GM21381 (cell line): ENCODE measurements around the gene OLR1.
"Not testable (repeated sequence)": the region's sequence is repeated elsewhere in the genome, so short reads cannot be mapped to it uniquely, and the experiment has no call there.

ENCODE experiments used
- ATAC-seq: cut with Tn5 transposase; IDR thresholded peaks from one replicate; pipeline ENCODE4 v1.9.1; 2021; ENCODE audit warnings: mild to moderate bottlenecking, moderate library complexity; ENCODE audit not compliant: unreplicated experiment

OLR1 gene

DNA sequence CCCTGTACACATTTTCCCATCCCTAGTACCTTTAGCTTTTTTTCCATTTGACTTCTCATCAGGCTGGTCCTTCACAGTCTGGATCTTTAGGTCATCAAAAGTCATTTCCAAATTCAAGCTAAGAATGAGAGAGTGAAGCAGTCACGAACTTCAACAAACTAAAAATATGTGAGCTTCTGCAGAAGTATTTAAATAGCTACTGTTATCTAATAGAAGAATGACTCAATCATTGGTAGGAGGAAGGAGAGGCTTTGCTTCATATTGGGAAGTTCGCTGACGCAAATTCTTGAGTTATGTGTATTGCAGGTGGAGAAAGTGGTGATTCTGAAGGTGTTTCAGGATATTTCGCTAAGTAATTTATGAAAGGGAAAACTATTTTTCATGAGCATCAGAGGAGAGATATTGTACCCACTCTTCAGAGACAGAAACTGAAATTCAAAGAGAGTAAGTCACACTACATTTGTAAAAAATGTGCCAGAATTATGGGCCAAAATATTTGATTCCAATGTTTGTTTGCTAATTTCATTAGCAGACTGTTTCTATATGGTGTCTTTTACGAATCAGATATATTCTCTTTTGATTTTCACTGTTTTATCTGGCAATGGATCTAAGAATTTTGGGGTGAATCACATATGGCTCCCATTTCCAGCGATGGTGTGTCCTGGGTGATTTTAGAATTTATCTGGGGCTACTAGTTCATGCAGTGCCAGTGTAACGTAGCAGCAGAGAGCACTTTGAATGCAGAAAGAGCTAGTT is at the start of gene OLR1:
TSS of gene OLR1 (minus strand) at position 160 of the 756 bp plus-strand sequence. CDS start at position 105, 55 bp downstream.
- ATAC-seq = no peak

DNA sequence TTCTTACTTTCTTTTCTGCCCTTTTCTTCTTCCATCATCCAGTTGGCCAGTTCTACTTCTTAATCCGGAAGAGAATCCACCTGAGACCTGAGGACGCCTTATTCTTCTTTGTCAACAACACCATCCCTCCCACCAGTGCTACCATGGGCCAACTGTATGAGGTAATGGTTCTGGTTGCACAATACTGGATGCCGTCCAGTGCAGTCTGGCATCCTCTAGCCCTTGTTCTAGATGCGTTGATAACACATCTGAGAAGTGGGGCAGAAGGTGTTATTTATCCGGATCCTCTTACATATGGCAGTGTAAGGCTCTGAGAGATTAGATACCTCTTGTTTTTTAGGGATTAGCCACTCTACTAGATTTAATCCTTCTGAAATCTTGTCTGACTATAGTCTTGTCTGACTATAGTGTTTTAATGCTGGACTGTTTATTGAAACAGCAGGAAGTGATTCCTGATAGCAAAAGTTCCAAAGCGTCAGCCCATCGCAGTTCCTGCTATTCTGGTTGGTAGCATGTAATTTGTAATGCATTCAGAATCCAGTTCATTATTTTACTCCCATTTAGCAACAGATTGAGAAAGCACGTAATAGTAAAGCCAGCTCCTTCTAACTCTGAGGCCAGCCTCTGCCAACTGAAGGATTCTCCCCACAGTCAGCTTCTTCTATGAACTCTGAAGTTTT is 48.6 kb upstream of the OLR1 start:
- no peak for ATAC-seq

DNA sequence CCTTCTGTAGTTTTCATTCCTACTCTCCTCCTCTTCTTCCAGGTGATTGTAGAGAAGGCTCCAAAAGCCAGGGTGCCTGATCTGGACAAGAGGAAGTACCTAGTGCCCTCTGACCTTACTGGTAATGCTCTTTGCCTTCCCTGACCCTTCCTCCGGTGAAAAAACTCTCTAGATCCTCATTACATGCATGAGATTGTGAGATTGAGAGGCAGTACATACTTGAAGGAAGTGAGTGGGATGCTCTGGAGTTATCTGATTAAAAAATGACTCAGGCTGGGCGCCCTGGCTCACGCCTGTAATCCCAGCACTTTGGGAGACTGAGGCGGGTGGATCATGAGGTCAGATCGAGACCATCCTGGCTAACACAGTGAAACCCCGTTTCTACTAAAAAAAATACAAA is 46.1 kb upstream of the OLR1 start:
- ATAC-seq = no peak

GRCh38 chr12:10215946-10216345 is 44.0 kb upstream of the OLR1 start:
- ATAC-seq = not testable (repeated sequence)

GRCh38 chr12:10215436-10215835 is 43.5 kb upstream of the OLR1 start:
- no peak for ATAC-seq

GRCh38 chr12:10214895-10215267 is 42.9 kb upstream of the OLR1 start:
- no peak for ATAC-seq

DNA sequence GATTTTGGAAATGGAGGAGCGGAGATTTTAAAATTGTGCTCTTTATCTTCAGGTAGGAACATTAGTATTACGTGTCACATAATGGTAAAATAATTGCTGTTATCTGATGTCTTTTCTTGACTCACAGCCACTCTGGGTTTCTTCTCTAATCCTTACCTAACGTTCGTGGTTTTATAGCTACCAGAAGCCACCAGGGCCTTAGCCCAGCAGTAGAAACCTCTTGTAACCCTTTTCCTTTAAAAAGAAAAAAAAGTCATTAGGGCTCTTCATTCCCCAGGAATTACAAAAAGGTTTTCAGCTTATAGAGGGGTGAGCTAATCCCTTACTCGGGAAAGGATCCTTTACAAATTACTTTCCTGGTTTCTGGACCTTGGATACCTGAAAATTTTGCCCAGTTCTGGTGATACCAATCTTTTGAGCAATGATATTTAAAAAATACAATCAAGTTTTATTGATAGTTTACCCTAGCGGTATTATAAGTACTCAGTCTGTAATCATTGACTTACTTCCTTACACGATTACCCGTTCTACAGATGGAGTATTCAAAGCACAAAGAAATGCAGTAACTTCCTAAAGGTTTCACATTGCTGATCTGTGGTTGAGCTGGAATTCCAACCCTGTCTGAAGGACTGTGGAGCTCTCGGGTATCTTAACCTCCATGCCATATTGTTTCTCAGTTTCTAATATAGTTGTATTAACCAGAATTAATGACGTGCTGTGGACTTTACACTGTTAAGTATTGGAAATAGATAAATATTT is 42.4 kb upstream of the OLR1 start:
- no peak for ATAC-seq

- ATAC-seq = peak; percentile 33
Observed at GRCh38 chr12:10213168-10214135, 41.5 kb upstream of the OLR1 start.

DNA sequence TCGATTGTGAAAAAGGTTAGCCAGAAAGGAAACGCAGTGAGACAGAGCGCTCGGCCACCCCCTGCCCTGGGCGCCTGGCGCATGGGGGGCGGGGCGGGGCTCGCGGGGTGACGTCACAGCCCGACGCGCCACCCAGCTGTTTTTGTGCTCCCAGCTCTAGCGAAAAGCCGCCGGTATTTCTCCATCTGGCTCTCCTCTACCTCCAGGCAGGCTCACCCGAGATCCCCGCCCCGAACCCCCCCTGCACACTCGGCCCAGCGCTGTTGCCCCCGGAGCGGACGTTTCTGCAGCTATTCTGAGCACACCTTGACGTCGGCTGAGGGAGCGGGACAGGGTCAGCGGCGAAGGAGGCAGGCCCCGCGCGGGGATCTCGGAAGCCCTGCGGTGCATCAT is 40.8 kb upstream of the OLR1 start, which contains the start of gene GABARAPL1:
TSS of gene GABARAPL1 (plus strand) at position 139 of the 393 bp plus-strand sequence. CDS start at position 392, 253 bp downstream.
- peak; percentile 57 for ATAC-seq

- ATAC-seq = peak; percentile 71
Observed at GRCh38 chr12:10211940-10212738, 40.2 kb upstream of the OLR1 start.

GRCh38 chr12:10211101-10211939 is 39.4 kb upstream of the OLR1 start:
- ATAC-seq = no peak

DNA sequence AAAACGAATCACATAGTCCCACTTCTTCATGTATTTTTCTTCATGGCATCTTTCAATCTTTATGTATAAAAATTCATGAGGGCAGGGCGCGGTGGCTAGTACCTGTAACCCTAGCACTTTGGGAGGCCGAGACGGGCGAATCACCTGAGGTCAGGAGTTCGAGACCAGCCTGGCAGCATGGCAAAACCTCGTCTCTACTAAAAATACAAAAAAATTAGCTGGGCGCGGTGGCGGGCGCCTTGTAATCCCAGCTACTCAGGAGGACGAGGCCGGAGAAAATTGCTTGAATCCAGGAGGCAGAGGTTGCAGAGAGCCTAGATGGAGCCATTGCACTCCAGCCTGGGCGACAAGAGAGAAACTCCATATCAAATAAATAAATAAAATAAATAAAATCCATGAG is 38.3 kb upstream of the OLR1 start:
- ATAC-seq = no peak

DNA sequence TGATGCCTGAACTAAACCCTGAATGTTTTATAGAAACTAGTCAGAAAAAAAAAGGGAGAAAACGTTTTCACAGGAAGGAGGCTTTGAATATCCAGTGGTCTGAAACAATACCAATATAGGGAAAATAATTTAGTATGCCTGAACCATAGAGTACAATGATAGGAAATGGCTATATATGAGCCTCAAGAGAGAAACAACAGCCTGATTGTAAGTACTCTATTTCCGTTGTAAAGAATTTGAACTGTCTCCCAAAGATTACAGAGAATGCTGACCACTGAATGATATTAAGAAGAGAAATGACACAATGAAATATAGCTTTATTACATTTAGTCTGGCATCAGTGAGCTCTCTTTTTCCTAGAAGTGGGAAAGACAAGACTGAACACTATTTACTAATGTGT is 35.2 kb upstream of the OLR1 start:
- no peak for ATAC-seq

GRCh38 chr12:10205220-10205807 is 33.4 kb upstream of the OLR1 start:
- no peak for ATAC-seq

DNA sequence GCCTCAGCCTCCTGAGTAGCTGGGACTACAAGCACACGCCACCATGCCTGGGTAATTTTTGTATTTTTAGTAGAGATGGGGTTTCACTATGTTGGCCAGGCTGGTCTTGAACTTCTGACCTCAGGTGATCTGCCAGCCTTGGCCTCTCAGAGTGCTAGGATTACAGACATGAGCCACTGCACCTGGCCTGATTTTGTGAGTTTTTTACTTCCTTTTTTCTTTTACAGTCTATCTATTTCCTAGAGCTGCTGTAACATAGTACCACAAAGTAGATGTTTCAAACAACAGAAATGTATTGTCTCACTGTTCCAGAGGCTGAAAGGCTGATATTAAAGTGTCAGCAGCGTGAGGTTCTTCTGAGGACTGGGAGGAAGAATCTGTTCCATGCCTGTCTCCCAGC is 32.6 kb upstream of the OLR1 start:
- not testable (repeated sequence) for ATAC-seq

- ATAC-seq = no peak
Observed at GRCh38 chr12:10197879-10198278, 25.9 kb upstream of the OLR1 start.

GRCh38 chr12:10196210-10196609 is 24.3 kb upstream of the OLR1 start:
- ATAC-seq = no peak

DNA sequence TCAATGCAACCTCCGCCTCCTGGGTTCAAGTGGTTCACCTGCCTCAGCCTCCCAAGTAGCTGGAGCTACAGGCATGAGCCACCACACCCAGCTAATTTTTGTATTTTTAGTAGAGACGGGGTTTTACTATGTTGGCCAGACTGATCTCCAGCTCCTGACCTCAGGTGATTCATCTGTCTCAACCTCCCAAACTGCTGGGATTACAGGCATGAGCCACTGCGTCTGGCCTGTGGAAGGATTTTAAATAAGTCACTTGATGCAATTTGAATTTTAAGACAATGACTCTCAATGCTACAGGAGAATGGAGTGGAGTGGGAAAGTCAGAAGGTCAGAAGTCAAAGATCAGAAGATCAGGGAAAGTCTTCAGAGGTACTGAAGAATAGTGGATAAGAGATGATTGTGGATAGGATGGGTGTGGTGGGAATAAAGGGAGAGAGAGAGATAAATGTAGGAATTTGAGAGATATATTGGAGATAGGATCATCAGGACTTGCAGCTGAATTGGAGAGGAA is 22.3 kb upstream of the OLR1 start:
- ATAC-seq = no peak
